ENCODE measurements around the gene KCNC3. TPM values are rescaled to one million over a fixed set of nuclear protein-coding genes. Genes with fewer than 3 reads are reported as not detected.

Gene KCNC3
- total and polyA plus RNA-seq, 4 donors, result 0.56 to 1.6 (median 1.1) TPM

DNA sequence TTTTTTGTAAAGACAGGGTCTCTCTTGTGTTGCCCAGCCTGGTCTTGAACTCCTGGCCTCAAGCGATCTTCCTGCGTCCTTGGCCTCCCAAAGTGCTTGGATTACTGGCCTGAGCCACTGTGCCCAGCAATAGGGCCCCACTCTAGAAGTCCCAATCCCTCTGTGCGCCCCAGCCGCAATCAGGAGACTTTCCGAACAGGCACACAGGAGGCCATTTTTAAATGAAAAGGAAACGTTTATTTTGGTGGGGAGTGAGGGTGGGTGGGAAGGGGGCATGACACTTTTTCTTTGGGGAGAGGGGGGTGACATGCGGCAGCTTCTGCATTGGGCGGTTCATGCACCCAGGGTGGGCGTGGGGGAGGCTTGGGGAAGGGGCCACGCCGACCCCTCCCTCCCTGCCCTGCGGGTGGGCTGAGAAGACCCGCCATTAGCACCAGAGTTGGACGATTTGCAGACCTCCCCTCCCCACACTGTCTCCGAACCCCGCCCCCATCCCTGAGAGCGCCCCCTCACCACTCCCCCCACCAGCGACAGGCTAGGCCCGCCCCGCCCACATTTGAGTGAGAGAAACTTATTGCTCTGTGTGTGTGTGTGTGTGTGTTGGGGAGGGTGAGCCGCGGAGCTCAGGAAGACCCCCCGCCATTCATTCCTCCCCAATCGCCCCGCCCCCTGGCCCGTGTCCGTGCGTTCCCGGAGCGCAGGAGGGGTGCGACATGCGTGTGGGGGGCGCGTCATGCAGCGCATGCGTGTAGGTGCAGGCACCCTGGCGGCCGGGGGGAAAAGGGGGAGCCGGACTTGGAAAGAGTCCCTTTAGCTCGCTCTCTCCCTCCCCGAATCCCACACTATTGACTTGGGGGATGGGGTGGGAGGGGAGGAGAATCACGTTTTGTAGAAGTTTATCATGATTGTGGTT lies 17.2 kb downstream of the KCNC3 start:
- Histone ChIP-seq H3K4me1 (ENCODE audit: control insufficient read depth in 4 of 4, insufficient read depth in 4 of 4, low read length in 3 of 4) (no peaks in the 10 kb centered on the region), H3K9me3 (ENCODE audit: control insufficient read depth in 4 of 4, low read length in 3 of 4) (no peaks in the 10 kb centered on the region), H3K27me3 (ENCODE audit: control insufficient read depth in 4 of 4, insufficient read depth in 4 of 4, low read length in 3 of 4) (peaks cover 2 to 4% (median 3%) of the 10 kb centered on the region in 4 donors), H3K4me3 (ENCODE audit: low read depth in 1 of 3, low read length in 3 of 3) (no peak overlapping the region), H3K36me3 (ENCODE audit: control insufficient read depth in 4 of 4, insufficient read depth in 3 of 4, low read depth in 1 of 4, low read length in 3 of 4) (peaks cover 1 to 19% (median 7%) of the 10 kb centered on the region in 4 donors), H3K27ac (ENCODE audit: low read depth in 1 of 2, low read length in 2 of 2) (no peak overlapping the region), H3K9ac (ENCODE audit: low read depth in 1 of 2, low read length in 2 of 2) (no peak overlapping the region)
- no peak for DNase-seq (ENCODE audit: low spot score)
- 9% methylated on average over 42 of the region's 42 CpGs for WGBS
- TF ChIP-seq, protein P1, sequence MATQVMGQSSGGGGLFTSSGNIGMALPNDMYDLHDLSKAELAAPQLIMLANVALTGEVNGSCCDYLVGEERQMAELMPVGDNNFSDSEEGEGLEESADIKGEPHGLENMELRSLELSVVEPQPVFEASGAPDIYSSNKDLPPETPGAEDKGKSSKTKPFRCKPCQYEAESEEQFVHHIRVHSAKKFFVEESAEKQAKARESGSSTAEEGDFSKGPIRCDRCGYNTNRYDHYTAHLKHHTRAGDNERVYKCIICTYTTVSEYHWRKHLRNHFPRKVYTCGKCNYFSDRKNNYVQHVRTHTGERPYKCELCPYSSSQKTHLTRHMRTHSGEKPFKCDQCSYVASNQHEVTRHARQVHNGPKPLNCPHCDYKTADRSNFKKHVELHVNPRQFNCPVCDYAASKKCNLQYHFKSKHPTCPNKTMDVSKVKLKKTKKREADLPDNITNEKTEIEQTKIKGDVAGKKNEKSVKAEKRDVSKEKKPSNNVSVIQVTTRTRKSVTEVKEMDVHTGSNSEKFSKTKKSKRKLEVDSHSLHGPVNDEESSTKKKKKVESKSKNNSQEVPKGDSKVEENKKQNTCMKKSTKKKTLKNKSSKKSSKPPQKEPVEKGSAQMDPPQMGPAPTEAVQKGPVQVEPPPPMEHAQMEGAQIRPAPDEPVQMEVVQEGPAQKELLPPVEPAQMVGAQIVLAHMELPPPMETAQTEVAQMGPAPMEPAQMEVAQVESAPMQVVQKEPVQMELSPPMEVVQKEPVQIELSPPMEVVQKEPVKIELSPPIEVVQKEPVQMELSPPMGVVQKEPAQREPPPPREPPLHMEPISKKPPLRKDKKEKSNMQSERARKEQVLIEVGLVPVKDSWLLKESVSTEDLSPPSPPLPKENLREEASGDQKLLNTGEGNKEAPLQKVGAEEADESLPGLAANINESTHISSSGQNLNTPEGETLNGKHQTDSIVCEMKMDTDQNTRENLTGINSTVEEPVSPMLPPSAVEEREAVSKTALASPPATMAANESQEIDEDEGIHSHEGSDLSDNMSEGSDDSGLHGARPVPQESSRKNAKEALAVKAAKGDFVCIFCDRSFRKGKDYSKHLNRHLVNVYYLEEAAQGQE (IDR thresholded peaks at IDR 0.05), result no peak
- TF ChIP-seq FOXA2 (IDR thresholded peaks at IDR 0.05), result no peak
- no peak for TF ChIP-seq JUND (IDR thresholded peaks at IDR 0.05)
- TF ChIP-seq FOXA1 (IDR thresholded peaks at IDR 0.05), result no peak
- no peak for TF ChIP-seq SP1 (IDR thresholded peaks at IDR 0.05)
- no peak for TF ChIP-seq RAD21 (IDR thresholded peaks at IDR 0.05)
- no peak for TF ChIP-seq GABPA (IDR thresholded peaks at IDR 0.05 in 1 of 2, conservative IDR thresholded peaks at IDR 0.05 in 1 of 2)
- no peak for TF ChIP-seq TAF1 (conservative IDR thresholded peaks at IDR 0.05)
- no peak for TF ChIP-seq NR2F2 (IDR thresholded peaks at IDR 0.05)
- TF ChIP-seq EGR1 (IDR thresholded peaks at IDR 0.05; ENCODE audit: low read depth in 2 of 2), result no peak
- TF ChIP-seq, protein P2, sequence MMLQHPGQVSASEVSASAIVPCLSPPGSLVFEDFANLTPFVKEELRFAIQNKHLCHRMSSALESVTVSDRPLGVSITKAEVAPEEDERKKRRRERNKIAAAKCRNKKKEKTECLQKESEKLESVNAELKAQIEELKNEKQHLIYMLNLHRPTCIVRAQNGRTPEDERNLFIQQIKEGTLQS (IDR thresholded peaks at IDR 0.05), result no peak
- TF ChIP-seq RXRA (IDR thresholded peaks at IDR 0.05), result no peak
- TF ChIP-seq, protein P3, sequence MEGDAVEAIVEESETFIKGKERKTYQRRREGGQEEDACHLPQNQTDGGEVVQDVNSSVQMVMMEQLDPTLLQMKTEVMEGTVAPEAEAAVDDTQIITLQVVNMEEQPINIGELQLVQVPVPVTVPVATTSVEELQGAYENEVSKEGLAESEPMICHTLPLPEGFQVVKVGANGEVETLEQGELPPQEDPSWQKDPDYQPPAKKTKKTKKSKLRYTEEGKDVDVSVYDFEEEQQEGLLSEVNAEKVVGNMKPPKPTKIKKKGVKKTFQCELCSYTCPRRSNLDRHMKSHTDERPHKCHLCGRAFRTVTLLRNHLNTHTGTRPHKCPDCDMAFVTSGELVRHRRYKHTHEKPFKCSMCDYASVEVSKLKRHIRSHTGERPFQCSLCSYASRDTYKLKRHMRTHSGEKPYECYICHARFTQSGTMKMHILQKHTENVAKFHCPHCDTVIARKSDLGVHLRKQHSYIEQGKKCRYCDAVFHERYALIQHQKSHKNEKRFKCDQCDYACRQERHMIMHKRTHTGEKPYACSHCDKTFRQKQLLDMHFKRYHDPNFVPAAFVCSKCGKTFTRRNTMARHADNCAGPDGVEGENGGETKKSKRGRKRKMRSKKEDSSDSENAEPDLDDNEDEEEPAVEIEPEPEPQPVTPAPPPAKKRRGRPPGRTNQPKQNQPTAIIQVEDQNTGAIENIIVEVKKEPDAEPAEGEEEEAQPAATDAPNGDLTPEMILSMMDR (IDR thresholded peaks at IDR 0.05; ENCODE audit: low read depth, low read length, missing input control), result no peak
- TF ChIP-seq, protein P4, sequence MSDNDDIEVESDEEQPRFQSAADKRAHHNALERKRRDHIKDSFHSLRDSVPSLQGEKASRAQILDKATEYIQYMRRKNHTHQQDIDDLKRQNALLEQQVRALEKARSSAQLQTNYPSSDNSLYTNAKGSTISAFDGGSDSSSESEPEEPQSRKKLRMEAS (IDR thresholded peaks at IDR 0.05), result no peak

DNA sequence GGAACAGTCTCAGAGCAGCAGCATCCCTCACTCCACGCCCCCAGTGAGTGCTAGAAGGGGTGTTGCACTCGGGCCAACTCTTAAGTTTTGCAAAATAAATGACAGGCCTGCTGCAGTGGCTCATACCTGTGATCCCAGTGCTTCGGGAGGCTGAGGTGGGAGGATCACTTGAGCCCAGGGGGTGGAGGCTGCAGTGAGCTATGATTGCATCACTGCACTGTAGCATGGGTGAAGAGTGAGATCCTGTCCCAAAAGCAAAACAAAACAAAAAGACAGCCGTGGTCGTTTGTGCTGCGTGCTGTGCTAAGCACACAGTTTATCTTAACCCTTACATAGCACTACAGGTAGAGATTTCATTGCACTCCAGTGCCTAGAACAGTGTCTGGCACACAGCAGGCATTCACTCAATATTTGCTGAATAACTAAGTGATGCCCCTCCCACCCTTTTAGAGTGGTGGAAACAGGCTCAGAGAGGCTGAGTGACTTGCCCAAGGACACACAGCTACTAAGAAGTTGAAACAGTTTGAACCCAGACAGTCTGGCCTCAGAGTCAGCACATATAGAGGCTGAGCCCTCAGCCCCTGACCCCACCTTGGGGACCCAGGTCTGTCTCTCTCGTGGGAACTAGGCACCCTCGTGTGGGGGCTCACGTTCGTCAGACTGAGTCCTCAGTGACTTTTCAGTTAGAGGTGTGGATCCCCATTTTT lies 18.3 kb downstream of the KCNC3 start:
- Histone ChIP-seq H3K9me3 (ENCODE audit: control insufficient read depth in 4 of 4, low read length in 3 of 4) (no peaks in the 10 kb centered on the region), H3K27me3 (ENCODE audit: control insufficient read depth in 4 of 4, insufficient read depth in 4 of 4, low read length in 3 of 4) (peaks cover 2 to 4% (median 3%) of the 10 kb centered on the region in 4 donors), H3K9ac (ENCODE audit: low read depth in 1 of 2, low read length in 2 of 2) (no peak overlapping the region), H3K4me1 (ENCODE audit: control insufficient read depth in 4 of 4, insufficient read depth in 4 of 4, low read length in 3 of 4) (no peaks in the 10 kb centered on the region), H3K4me3 (ENCODE audit: low read depth in 1 of 3, low read length in 3 of 3) (no peak overlapping the region), H3K27ac (ENCODE audit: low read depth in 1 of 2, low read length in 2 of 2) (no peak overlapping the region), H3K36me3 (ENCODE audit: control insufficient read depth in 4 of 4, insufficient read depth in 3 of 4, low read depth in 1 of 4, low read length in 3 of 4) (peaks cover 1 to 22% (median 9%) of the 10 kb centered on the region in 4 donors)
- DNase-seq (ENCODE audit: low spot score), result no peak
- no peak for TF ChIP-seq HNF4G (IDR thresholded peaks at IDR 0.05)
- no peak for TF ChIP-seq JUND (IDR thresholded peaks at IDR 0.05)
- TF ChIP-seq TAF1 (conservative IDR thresholded peaks at IDR 0.05), result no peak
- no peak for TF ChIP-seq EGR1 (IDR thresholded peaks at IDR 0.05; ENCODE audit: low read depth in 2 of 2)
- no peak for TF ChIP-seq NR2F2 (IDR thresholded peaks at IDR 0.05)
- TF ChIP-seq, protein P2 (IDR thresholded peaks at IDR 0.05), result no peak
- TF ChIP-seq, protein P4 (IDR thresholded peaks at IDR 0.05), result no peak
- no peak for TF ChIP-seq HNF4A (conservative IDR thresholded peaks at IDR 0.05)
- TF ChIP-seq YY1 (IDR thresholded peaks at IDR 0.05), result no peak
- TF ChIP-seq, protein P3 (IDR thresholded peaks at IDR 0.05; ENCODE audit: low read depth, low read length, missing input control), result no peak
- TF ChIP-seq, protein P5, sequence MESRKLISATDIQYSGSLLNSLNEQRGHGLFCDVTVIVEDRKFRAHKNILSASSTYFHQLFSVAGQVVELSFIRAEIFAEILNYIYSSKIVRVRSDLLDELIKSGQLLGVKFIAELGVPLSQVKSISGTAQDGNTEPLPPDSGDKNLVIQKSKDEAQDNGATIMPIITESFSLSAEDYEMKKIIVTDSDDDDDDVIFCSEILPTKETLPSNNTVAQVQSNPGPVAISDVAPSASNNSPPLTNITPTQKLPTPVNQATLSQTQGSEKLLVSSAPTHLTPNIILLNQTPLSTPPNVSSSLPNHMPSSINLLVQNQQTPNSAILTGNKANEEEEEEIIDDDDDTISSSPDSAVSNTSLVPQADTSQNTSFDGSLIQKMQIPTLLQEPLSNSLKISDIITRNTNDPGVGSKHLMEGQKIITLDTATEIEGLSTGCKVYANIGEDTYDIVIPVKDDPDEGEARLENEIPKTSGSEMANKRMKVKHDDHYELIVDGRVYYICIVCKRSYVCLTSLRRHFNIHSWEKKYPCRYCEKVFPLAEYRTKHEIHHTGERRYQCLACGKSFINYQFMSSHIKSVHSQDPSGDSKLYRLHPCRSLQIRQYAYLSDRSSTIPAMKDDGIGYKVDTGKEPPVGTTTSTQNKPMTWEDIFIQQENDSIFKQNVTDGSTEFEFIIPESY (IDR thresholded peaks at IDR 0.05), result no peak
- WGBS, result 53% methylated on average over 10 of the region's 10 CpGs
